Measurements from ENCODE around the gene NIM1K.
"Not testable (repeated sequence)": the region's sequence is repeated elsewhere in the genome, so short reads cannot be mapped to it uniquely, and the experiment has no call there.

Gene NIM1K

DNA sequence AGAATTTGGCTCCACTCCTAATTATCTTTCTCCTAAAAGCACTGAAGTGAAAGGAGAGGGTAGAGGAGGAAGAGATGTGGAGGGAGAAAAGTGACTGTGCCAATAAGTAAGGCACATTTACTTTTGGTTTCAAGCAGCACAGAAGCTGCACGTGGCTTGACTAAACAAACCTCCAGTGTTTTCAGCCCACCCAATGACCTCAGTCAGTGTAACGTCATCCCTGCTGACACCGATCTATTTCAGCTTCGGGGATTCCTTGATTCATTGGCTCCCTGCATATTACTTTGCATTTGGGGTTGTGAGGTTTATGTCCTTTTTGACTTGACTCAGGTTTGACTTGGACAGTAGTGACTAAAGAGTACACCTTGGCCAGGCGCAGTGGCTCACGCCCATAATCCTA lies 35.6 kb upstream of the NIM1K start:
- Histone ChIP-seq H3K4me3 (ENCODE audit: insufficient read depth, low read depth, low read length) (no peak overlapping the region), H3K4me1 (ENCODE audit: control insufficient read depth, insufficient read depth, low read length) (no peaks in the 10 kb centered on the region), H3K9me3 (ENCODE audit: control insufficient read depth, low read length) (no peaks in the 10 kb centered on the region), H3K27me3 (ENCODE audit: control insufficient read depth, insufficient read depth, low read length, poor library complexity, severe bottlenecking) (no peaks in the 10 kb centered on the region), H3K36me3 (ENCODE audit: control insufficient read depth, insufficient read depth, low read length) (peaks cover 5% of the 10 kb centered on the region), H3K27ac (ENCODE audit: insufficient read depth, low read depth, low read length, poor library complexity, severe bottlenecking) (no peak overlapping the region)
- 93 to 95% methylated on average over 6 of the region's 6 CpGs for WGBS, 2 experiments

- H3K4me1 ChIP-seq (ENCODE audit: control insufficient read depth, insufficient read depth, low read length), result no peaks in the 10 kb centered on the region
- peaks cover 10% of the 10 kb centered on the region for H3K36me3 ChIP-seq (ENCODE audit: control insufficient read depth, insufficient read depth, low read length)
- H3K27me3 ChIP-seq (ENCODE audit: control insufficient read depth, insufficient read depth, low read length, poor library complexity, severe bottlenecking), result no peaks in the 10 kb centered on the region
- H3K4me3 ChIP-seq (ENCODE audit: insufficient read depth, low read depth, low read length), result no peak overlapping the region
- WGBS, 2 experiments, result 92 to 96% methylated on average over 2 to 3 of the region's 3 CpGs
- H3K27ac ChIP-seq (ENCODE audit: insufficient read depth, low read depth, low read length, poor library complexity, severe bottlenecking), result no peak overlapping the region
- H3K9me3 ChIP-seq (ENCODE audit: control insufficient read depth, low read length), result no peaks in the 10 kb centered on the region
Measured at GRCh38 chr5:43157068-43157467, 35.0 kb upstream of the NIM1K start.

DNA sequence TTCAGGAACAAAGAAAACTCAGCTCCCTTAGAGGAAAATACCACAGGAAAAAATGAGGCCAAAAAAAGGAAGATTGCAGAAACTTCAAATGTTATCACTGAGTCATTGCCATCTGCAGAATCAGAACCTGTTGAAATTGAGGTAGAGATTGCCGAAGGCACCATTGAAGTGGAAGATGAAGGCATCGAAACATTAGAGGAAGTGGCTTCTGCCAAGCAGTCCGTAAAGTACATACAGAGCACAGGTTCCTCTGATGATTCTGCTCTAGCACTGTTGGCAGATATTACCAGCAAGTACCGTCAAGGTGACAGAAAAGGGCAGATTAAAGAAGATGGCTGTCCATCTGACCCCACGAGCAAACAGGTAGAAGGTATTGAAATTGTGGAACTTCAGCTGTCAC lies 30.8 kb upstream of the NIM1K start:
- WGBS, 2 experiments, result 94 to 96% methylated on average over 5 of the region's 5 CpGs
- no peaks in the 10 kb centered on the region for H3K27me3 ChIP-seq (ENCODE audit: control insufficient read depth, insufficient read depth, low read length, poor library complexity, severe bottlenecking)
- H3K9me3 ChIP-seq (ENCODE audit: control insufficient read depth, low read length), result no peaks in the 10 kb centered on the region
- H3K4me3 ChIP-seq (ENCODE audit: insufficient read depth, low read depth, low read length), result no peak overlapping the region
- no peaks in the 10 kb centered on the region for H3K4me1 ChIP-seq (ENCODE audit: control insufficient read depth, insufficient read depth, low read length)
- no peak overlapping the region for H3K27ac ChIP-seq (ENCODE audit: insufficient read depth, low read depth, low read length, poor library complexity, severe bottlenecking)
- H3K36me3 ChIP-seq (ENCODE audit: control insufficient read depth, insufficient read depth, low read length), result peaks cover 13% of the 10 kb centered on the region

- not testable (repeated sequence) for H3K4me3 ChIP-seq (ENCODE audit: insufficient read depth, low read depth, low read length); H3K27me3 ChIP-seq (ENCODE audit: control insufficient read depth, insufficient read depth, low read length, poor library complexity, severe bottlenecking); H3K9me3 ChIP-seq (ENCODE audit: control insufficient read depth, low read length); H3K4me1 ChIP-seq (ENCODE audit: control insufficient read depth, insufficient read depth, low read length); H3K27ac ChIP-seq (ENCODE audit: insufficient read depth, low read depth, low read length, poor library complexity, severe bottlenecking)
- peaks cover 16% of the 10 kb centered on the region for H3K36me3 ChIP-seq (ENCODE audit: control insufficient read depth, insufficient read depth, low read length)
- WGBS, 2 experiments, result 84% methylated on average over 5 of the region's 5 CpGs
Measured at GRCh38 chr5:43164801-43165200, 27.2 kb upstream of the NIM1K start.

DNA sequence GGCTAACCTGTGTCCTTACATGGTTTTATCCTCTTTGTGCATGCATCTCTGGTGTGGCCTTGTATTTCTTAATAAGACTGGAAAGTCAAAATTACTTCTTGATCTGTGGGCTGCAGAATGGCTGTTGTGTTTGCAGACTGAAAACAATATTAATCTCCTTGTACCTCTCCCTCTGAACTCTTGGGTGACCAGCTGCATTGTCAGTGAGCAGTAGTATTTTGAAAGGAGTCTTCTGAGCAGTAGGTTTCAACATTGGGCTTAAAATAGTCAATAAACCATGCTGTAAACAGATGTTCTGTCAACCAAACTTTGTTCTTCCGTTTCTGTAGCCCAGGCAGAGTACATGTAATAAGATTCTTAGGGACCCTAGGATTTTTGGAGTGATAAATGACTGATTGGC lies 26.7 kb upstream of the NIM1K start:
- H3K4me1 ChIP-seq (ENCODE audit: control insufficient read depth, insufficient read depth, low read length), result no peaks in the 10 kb centered on the region
- peaks cover 16% of the 10 kb centered on the region for H3K36me3 ChIP-seq (ENCODE audit: control insufficient read depth, insufficient read depth, low read length)
- no peak overlapping the region for H3K4me3 ChIP-seq (ENCODE audit: insufficient read depth, low read depth, low read length)
- no peaks in the 10 kb centered on the region for H3K9me3 ChIP-seq (ENCODE audit: control insufficient read depth, low read length)
- no peak overlapping the region for H3K27ac ChIP-seq (ENCODE audit: insufficient read depth, low read depth, low read length, poor library complexity, severe bottlenecking)
- 100% methylated on average over 1 of the region's 1 CpG for WGBS, 2 experiments
- H3K27me3 ChIP-seq (ENCODE audit: control insufficient read depth, insufficient read depth, low read length, poor library complexity, severe bottlenecking), result no peaks in the 10 kb centered on the region

GRCh38 chr5:43168175-43168574 lies 23.9 kb upstream of the NIM1K start:
- Histone ChIP-seq H3K9me3 (ENCODE audit: control insufficient read depth, low read length) (no peaks in the 10 kb centered on the region), H3K27me3 (ENCODE audit: control insufficient read depth, insufficient read depth, low read length, poor library complexity, severe bottlenecking) (no peaks in the 10 kb centered on the region), H3K27ac (ENCODE audit: insufficient read depth, low read depth, low read length, poor library complexity, severe bottlenecking) (no peak overlapping the region), H3K4me3 (ENCODE audit: insufficient read depth, low read depth, low read length) (no peak overlapping the region), H3K36me3 (ENCODE audit: control insufficient read depth, insufficient read depth, low read length) (peaks cover 7% of the 10 kb centered on the region), H3K4me1 (ENCODE audit: control insufficient read depth, insufficient read depth, low read length) (no peaks in the 10 kb centered on the region)
- 96 to 97% methylated on average over 2 of the region's 2 CpGs for WGBS, 2 experiments

DNA sequence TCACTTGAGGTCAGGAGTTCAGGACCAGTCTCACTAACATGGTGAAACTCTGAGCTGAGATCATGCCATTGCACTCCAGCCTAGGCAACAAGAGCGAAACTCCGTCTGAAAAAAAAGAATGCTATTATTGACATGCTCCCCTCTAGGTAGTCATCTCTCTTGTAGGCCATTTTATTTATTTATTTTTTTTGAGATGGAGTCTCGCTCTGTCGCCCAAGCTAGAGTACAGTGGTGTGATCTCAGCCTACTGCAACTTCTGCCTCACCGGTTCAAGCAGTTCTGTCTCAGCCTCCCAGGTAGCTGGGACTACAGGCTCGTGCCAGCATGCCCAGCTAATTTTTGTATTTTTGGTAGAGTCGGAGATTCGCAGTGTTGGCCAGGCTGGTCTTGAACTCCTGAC lies 20.6 kb upstream of the NIM1K start:
- Histone ChIP-seq H3K27me3 (ENCODE audit: control insufficient read depth, insufficient read depth, low read length, poor library complexity, severe bottlenecking) (no peaks in the 10 kb centered on the region), H3K9me3 (ENCODE audit: control insufficient read depth, low read length) (no peaks in the 10 kb centered on the region), H3K4me3 (ENCODE audit: insufficient read depth, low read depth, low read length) (no peak overlapping the region), H3K27ac (ENCODE audit: insufficient read depth, low read depth, low read length, poor library complexity, severe bottlenecking) (no peak overlapping the region), H3K4me1 (ENCODE audit: control insufficient read depth, insufficient read depth, low read length) (no peaks in the 10 kb centered on the region), H3K36me3 (ENCODE audit: control insufficient read depth, insufficient read depth, low read length) (peaks cover 14% of the 10 kb centered on the region)
- WGBS, 2 experiments, result 94 to 97% methylated on average over 8 of the region's 8 CpGs

DNA sequence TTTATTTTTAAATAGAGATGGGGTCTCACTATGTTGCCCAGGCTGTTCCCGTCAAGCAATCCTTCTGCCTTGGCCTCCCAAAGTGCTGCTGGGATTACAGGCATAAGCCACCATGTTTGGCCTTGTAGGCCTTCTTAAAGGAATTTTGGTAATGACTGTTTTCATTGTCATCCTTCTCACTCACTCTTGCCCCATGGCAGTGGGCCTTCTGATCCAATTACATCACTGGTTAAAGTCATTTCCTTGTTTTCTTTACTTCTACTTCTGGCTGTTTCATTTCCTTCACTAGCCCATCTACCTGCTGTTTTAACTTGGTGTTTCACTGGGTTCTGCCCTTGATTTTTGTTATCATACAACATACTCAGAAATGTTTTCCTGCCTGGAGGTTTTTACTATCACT lies 20.1 kb upstream of the NIM1K start:
- Histone ChIP-seq H3K4me1 (ENCODE audit: control insufficient read depth, insufficient read depth, low read length) (no peaks in the 10 kb centered on the region), H3K4me3 (ENCODE audit: insufficient read depth, low read depth, low read length) (no peak overlapping the region), H3K9me3 (ENCODE audit: control insufficient read depth, low read length) (no peaks in the 10 kb centered on the region), H3K36me3 (ENCODE audit: control insufficient read depth, insufficient read depth, low read length) (peaks cover 14% of the 10 kb centered on the region), H3K27me3 (ENCODE audit: control insufficient read depth, insufficient read depth, low read length, poor library complexity, severe bottlenecking) (no peaks in the 10 kb centered on the region), H3K27ac (ENCODE audit: insufficient read depth, low read depth, low read length, poor library complexity, severe bottlenecking) (no peak overlapping the region)
- WGBS, 2 experiments, result 96 to 100% methylated on average over 1 of the region's 1 CpG

DNA sequence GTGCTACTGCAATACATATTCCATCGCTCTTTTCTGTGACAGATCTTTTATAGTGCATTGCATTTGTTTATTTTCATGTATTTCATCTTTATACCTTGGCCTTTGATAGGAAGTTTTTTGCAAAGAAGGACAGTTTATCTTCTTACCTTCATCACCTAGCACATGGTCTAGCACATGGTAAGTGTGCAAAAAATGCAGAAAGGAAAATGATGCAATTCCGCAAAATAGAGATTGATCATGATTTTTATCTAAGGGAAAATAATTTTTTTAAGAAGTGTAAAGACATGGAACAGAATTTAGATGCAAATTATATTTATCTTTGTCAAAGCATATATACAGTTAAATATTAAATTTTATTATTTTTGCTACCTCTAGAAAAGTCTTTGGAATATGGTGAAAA lies 19.2 kb upstream of the NIM1K start:
- H3K27me3 ChIP-seq (ENCODE audit: control insufficient read depth, insufficient read depth, low read length, poor library complexity, severe bottlenecking), result no peaks in the 10 kb centered on the region
- no peak overlapping the region for H3K27ac ChIP-seq (ENCODE audit: insufficient read depth, low read depth, low read length, poor library complexity, severe bottlenecking)
- peaks cover 14% of the 10 kb centered on the region for H3K36me3 ChIP-seq (ENCODE audit: control insufficient read depth, insufficient read depth, low read length)
- H3K4me3 ChIP-seq (ENCODE audit: insufficient read depth, low read depth, low read length), result no peak overlapping the region
- H3K9me3 ChIP-seq (ENCODE audit: control insufficient read depth, low read length), result no peaks in the 10 kb centered on the region
- no peaks in the 10 kb centered on the region for H3K4me1 ChIP-seq (ENCODE audit: control insufficient read depth, insufficient read depth, low read length)
- WGBS, 2 experiments, result 80 to 100% methylated on average over 1 of the region's 2 CpGs

- WGBS, 2 experiments, result 95 to 96% methylated on average over 7 of the region's 7 CpGs
- no peak overlapping the region for H3K27ac ChIP-seq (ENCODE audit: insufficient read depth, low read depth, low read length, poor library complexity, severe bottlenecking)
- H3K4me3 ChIP-seq (ENCODE audit: insufficient read depth, low read depth, low read length), result no peak overlapping the region
- peaks cover 11% of the 10 kb centered on the region for H3K36me3 ChIP-seq (ENCODE audit: control insufficient read depth, insufficient read depth, low read length)
- H3K9me3 ChIP-seq (ENCODE audit: control insufficient read depth, low read length), result no peaks in the 10 kb centered on the region
- H3K4me1 ChIP-seq (ENCODE audit: control insufficient read depth, insufficient read depth, low read length), result no peaks in the 10 kb centered on the region
- H3K27me3 ChIP-seq (ENCODE audit: control insufficient read depth, insufficient read depth, low read length, poor library complexity, severe bottlenecking), result no peaks in the 10 kb centered on the region
Measured at GRCh38 chr5:43174586-43174985, 17.4 kb upstream of the NIM1K start.

DNA sequence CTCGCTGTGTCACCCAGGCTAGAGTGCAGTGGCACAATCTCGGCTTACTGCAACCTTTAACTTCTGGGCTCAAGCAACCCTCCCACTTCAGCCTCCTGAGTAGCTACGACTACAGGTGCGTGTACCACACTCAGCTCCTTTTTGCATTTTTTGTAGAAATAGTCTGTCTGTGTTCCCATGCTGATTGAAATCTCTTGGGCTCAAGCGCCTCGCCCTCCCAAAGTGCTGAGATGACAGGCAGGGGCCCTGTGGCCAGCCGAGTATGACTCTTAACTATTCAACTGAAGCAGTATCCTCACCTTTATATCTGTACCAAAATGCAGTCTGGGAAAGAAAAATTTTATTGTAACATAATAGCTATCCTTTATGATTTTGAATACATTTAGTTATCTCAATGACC lies 12.2 kb upstream of the NIM1K start:
- H3K36me3 ChIP-seq (ENCODE audit: control insufficient read depth, insufficient read depth, low read length), result no peaks in the 10 kb centered on the region
- no peak overlapping the region for H3K27ac ChIP-seq (ENCODE audit: insufficient read depth, low read depth, low read length, poor library complexity, severe bottlenecking)
- H3K9me3 ChIP-seq (ENCODE audit: control insufficient read depth, low read length), result no peaks in the 10 kb centered on the region
- 85 to 87% methylated on average over 7 of the region's 7 CpGs for WGBS, 2 experiments
- H3K4me1 ChIP-seq (ENCODE audit: control insufficient read depth, insufficient read depth, low read length), result no peaks in the 10 kb centered on the region
- H3K4me3 ChIP-seq (ENCODE audit: insufficient read depth, low read depth, low read length), result no peak overlapping the region
- H3K27me3 ChIP-seq (ENCODE audit: control insufficient read depth, insufficient read depth, low read length, poor library complexity, severe bottlenecking), result no peaks in the 10 kb centered on the region

Measured in ectodermal cell (in vitro differentiated cells).